HG03558 (cell line): ENCODE data around the gene DNAJB8.

Source experiments
- ATAC-seq: cut with Tn5 transposase; IDR thresholded peaks from one replicate; pipeline ENCODE4 v1.9.1; 2021; ENCODE audit warnings: moderate number of reproducible peaks; ENCODE audit not compliant: unreplicated experiment; ENCODE audit errors: extremely low read depth

DNAJB8 gene

DNA sequence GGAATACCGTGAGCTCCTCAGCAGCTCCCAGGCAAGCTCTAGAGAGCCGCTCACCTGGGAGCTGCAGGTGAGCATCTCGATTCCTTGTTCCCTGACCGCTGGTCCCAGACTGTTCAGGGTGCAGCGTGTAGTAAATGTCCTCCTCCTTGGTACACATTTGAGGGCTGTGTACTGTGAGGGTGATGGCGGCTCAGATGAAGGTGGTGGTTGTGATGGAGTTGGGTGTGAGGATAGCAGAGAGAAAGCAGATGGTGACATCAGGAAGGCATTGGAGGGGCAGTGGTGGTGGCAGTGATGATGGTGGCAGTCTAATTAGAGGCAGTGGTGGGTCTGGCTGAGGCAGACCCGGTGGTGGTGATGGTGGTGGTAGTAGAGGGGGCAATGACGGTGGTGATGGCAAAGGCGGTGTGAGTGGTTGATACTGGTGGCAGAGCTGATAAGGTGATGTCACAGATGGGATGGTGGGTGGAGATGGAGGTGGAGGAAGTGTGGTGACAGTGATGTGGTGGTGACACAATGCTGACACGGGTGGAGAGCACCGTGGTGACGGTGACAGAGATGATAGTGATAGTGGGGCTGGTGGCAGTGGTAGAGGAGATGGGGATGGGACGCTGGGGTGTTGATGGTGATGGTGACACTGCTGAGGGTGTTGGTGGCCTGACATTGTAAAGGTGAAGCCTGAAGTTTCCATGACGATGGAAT lies at the start of gene DNAJB8:
TSS of gene DNAJB8 (minus strand) at position 51 of the 702 bp plus-strand sequence. CDS start 3,645 bp downstream, outside the sequence.
- ATAC-seq: no peak

DNA sequence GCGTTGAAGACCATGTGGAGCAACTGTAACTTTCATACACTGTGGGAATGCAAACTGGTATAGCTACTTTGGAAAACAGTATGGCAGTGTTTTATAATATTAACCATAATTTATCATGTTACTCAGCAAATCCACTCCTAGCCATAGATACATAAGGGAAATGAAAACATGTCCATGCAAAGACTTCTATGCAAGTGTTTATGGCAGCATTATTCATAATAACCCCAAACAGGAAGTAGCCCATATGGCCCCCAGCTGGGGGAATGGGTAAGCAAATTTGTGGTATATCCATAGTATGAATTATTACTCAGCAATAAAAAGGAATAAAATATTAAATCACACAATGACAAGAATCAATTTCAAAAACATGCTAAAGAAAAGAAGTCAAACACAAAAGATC lies 49.3 kb upstream of the DNAJB8 start:
- no peak for ATAC-seq

DNA sequence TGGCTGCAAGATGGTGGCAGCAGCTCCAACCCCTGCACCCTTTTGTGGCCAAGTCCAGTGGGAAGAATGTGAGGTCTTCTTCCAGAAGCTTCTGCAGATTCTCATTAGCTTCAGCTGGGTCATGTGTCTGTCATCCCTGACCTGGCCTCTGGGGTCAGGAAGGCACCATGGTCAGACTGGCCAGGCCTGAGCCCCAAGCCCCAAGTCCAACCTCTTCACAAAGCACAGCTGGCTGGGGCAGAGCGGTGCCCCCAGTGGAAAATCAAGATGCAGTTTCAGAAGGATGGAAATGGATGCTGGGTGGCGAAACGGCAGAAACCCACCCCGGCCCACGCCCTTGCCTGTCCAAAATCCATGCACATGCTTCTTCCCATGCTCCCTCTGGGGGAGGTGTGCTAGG lies 42.2 kb upstream of the DNAJB8 start:
- ATAC-seq: no peak

DNA sequence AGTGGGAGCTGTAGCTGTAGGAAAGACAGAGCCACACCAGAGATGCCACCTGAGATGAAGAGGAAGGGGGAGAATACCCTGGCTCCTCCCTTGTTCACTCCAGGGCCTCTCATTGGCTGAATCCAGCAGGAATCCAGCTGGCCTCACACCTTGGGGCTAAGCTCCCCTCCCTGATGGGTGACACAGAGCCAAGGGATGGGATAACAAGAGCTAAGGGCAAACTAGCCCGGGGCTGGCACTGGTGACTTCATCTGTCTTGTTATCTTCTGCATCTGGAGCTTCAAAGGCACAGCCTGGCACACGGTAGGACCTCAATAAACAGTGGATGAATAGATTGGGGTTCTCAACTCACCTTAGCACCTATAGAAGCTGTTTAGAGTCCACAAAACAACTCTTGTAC lies 40.1 kb upstream of the DNAJB8 start:
- no peak for ATAC-seq

GRCh38 chr3:128505771-128506170 lies 39.1 kb upstream of the DNAJB8 start:
- ATAC-seq: no peak

DNA sequence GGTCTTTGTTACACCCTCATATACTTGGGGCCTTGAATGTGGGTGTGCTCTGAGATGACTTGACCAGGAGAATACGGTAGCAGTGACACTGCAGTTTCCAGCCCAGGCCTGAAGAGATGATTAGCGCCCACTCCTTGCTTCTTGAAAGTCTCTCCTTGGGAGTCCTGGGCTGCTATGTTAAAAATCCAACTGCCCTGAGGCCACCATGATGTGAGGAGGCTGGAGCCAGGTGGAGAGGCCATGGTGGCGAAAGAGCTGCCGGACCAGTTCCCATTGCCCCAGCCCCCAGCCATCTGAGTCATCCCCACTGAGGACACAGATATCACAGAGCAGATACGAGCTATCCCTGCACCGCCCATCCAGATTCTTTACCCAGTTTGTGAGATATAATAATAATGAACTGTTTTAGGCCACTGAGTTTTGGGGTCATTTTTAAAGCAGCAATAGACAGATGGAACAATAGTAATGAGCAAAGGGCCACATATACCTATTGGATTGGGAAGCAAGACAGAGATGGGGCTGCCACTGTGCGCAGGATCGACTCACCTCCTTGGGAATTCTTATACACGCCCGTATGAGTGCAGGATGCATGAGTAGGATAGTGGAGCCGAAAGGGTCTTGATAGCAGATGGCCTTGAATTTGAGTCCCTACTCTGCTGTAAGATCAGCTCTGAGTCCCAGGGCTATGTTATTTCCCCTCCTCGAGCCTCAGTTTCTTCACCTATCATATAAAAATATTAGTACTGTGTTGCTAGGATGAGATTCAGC lies 38.5 kb upstream of the DNAJB8 start:
- ATAC-seq: no peak

GRCh38 chr3:128504533-128504915 lies 37.8 kb upstream of the DNAJB8 start:
- no peak for ATAC-seq

GRCh38 chr3:128503751-128504532 lies 37.3 kb upstream of the DNAJB8 start:
- no peak for ATAC-seq

- no peak for ATAC-seq
These were observed 36.5 kb upstream of the DNAJB8 start for GRCh38 chr3:128503164-128503651.

DNA sequence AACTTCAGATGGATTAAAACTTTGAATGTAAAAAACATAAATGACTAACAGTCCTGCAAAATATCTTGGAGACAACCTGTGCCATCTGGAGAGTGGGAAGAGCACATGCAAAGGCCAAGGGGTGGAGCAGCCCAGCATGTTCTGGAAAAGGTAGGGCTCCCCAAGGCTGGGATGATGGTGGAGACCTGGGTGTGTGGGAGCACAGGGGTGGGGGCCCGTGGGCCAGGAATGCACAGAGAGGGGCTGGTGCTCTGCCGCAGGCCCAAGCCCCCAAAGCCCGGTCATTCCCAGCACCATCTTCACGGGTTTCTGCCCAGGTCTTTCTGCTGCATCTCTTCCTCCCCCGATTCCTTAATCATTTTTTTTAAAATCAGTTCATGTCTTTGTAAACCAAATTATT lies 36.0 kb upstream of the DNAJB8 start:
- no peak for ATAC-seq

- ATAC-seq: no peak
These were observed 34.7 kb upstream of the DNAJB8 start for GRCh38 chr3:128501431-128501830.

GRCh38 chr3:128500556-128500955 lies 33.9 kb upstream of the DNAJB8 start:
- ATAC-seq: no peak

GRCh38 chr3:128499724-128500275 lies 33.1 kb upstream of the DNAJB8 start:
- ATAC-seq: no peak

- no peak for ATAC-seq
These were observed 32.3 kb upstream of the DNAJB8 start for GRCh38 chr3:128498901-128499530.

DNA sequence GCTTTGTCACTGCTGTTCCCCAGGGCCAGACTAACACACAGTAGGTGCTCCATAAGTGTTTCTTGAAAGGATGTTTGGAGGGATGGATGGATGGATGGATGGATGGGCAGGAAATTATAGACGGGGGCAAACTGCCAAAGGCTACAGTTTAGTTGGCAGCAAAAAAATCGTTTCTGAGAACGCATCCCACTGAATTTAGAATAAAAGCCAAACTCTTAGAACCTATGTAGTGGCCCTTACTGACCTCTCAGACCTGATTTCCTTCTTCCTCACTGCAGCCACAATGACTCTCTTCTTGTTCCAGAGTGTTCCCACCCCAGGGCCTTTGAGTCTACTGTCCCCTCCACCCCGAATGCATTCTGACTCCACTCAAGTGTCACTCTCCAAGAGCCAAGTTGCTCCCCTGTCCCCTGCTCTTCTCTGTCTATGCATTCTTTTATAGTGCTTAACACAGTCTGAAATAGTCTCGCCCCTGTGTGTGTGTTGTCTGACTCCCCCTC lies 31.5 kb upstream of the DNAJB8 start:
- no peak for ATAC-seq

- ATAC-seq: no peak
These were observed 30.8 kb upstream of the DNAJB8 start for GRCh38 chr3:128497305-128498126.

GRCh38 chr3:128496602-128497304 lies 30.1 kb upstream of the DNAJB8 start:
- ATAC-seq: no peak

GRCh38 chr3:128496019-128496601 lies 29.4 kb upstream of the DNAJB8 start:
- no peak for ATAC-seq
